GM12874 (cell line): ENCODE measurements around the gene HES1.

Experiments
- CTCF ChIP-seq: IDR thresholded peaks from 2 replicates; pipeline ENCODE4 v1.5.1; 2011; ENCODE audit warnings: low read depth, mild to moderate bottlenecking, control low read depth, low read length, moderate library complexity; ENCODE audit not compliant: insufficient read depth

HES1 gene

GRCh38 chr3:194098843-194099183, 37.1 kb upstream of the HES1 start:
- TF ChIP-seq CTCF: no peak

GRCh38 chr3:194099215-194099614, 36.7 kb upstream of the HES1 start:
- TF ChIP-seq CTCF: no peak

DNA sequence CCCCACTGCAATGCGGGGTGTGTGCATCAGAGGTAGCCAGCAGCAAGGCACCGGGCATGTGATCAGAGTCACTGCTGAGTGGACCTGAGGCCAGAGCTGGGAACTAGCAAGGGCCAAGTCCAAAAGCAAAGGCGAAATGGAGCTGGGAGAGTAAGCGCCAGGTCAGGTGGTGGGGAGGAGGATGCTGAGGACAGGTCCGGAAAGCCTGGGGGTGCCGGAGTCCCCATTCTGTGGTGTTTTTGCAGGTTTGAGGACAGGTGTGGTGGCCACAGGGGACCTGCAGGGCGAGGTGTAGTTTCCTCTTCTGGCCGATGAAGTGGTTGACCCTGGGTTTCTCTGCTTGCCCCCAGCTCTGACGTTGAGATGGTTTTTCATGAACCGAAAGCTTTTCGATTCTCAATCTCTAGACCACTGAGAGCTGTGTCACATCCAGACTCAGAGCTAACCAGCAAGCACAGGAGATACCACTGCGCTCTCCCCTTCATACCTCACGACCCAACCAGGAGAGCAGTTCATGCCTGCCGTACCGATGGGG, 35.0 kb upstream of the HES1 start:
- TF ChIP-seq CTCF: no peak

- TF ChIP-seq CTCF: no peak
These were observed 34.1 kb upstream of the HES1 start for GRCh38 chr3:194101592-194102432.

GRCh38 chr3:194102436-194102835, 33.5 kb upstream of the HES1 start:
- TF ChIP-seq CTCF: no peak

- TF ChIP-seq CTCF: no peak
These were observed 32.4 kb upstream of the HES1 start for GRCh38 chr3:194103505-194103904.

GRCh38 chr3:194103983-194104751, 31.8 kb upstream of the HES1 start:
- TF ChIP-seq CTCF: no peak
